ENCODE data around the gene DCAF12. TPM values are rescaled to one million over a fixed set of nuclear protein-coding genes. Genes with fewer than 3 reads are reported as not detected.

DCAF12 gene
- total RNA-seq, 1 donor from 2014 or later = 38.5 TPM

DNA sequence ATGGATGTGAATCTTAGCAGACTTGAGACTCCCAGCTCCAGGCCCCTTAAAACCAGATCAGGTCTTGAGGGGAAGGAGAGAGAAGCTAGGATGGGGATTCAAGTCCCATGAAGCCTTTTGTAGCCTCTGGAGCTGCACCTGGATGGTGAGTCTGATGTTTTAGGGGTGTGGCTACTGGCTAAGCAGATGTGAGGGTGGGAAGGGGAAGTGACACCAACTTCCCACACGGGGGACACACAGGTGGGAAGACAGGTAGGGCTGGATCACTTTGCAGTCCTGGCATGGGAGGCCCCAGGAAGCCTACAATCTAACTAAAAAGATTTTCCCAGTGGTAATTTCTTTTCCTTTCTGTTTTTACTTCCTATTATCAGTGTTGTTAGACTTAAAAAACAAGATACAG is 39.1 kb downstream of the DCAF12 start:
- DNase-seq = no peak
- H3K4me3 ChIP-seq = no peak overlapping the region
- TF ChIP-seq, protein P1, sequence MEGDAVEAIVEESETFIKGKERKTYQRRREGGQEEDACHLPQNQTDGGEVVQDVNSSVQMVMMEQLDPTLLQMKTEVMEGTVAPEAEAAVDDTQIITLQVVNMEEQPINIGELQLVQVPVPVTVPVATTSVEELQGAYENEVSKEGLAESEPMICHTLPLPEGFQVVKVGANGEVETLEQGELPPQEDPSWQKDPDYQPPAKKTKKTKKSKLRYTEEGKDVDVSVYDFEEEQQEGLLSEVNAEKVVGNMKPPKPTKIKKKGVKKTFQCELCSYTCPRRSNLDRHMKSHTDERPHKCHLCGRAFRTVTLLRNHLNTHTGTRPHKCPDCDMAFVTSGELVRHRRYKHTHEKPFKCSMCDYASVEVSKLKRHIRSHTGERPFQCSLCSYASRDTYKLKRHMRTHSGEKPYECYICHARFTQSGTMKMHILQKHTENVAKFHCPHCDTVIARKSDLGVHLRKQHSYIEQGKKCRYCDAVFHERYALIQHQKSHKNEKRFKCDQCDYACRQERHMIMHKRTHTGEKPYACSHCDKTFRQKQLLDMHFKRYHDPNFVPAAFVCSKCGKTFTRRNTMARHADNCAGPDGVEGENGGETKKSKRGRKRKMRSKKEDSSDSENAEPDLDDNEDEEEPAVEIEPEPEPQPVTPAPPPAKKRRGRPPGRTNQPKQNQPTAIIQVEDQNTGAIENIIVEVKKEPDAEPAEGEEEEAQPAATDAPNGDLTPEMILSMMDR (IDR thresholded peaks at IDR 0.05) = no peak
- no peaks in the 10 kb centered on the region for H3K9me3 ChIP-seq
- H3K4me1 ChIP-seq = peaks cover 9% of the 10 kb centered on the region
- no peaks in the 10 kb centered on the region for H3K27me3 ChIP-seq (ENCODE audit: low read depth)
- no peak overlapping the region for H3K27ac ChIP-seq
- intact Hi-C loops (cut with DNase I) = no loop called here
- H3K36me3 ChIP-seq = peaks cover 77% of the 10 kb centered on the region
- ATAC-seq = no peak

DNA sequence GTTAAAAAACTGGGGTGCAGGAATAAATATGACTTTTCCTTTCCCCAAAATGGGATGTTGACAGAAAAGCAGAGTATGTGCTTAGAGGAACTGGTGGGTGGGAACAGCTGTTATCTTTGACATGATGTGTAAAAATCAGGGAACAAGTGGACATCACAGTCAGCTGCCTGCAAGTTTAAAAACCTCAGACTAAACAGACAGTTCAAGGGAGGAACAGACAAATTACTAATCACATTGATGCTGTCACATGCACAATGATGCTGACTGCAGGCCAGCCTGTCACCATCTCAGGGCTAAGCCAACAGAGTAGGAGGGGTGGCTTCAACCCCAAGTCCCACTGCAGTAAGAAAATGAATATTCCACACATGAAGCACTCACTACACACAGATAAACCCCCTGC is 39.6 kb downstream of the DCAF12 start:
- peaks cover 9% of the 10 kb centered on the region for H3K4me1 ChIP-seq
- no peak overlapping the region for H3K27ac ChIP-seq
- H3K27me3 ChIP-seq (ENCODE audit: low read depth) = no peaks in the 10 kb centered on the region
- ATAC-seq (peak in 1 of 2 donors; percentile 67), DNase-seq (no peak)
- H3K36me3 ChIP-seq = peaks cover 72% of the 10 kb centered on the region
- H3K9me3 ChIP-seq = no peaks in the 10 kb centered on the region
- intact Hi-C loops (cut with DNase I) = no loop called here
- no peak overlapping the region for H3K4me3 ChIP-seq
- TF ChIP-seq, protein P1 (IDR thresholded peaks at IDR 0.05) = no peak

DNA sequence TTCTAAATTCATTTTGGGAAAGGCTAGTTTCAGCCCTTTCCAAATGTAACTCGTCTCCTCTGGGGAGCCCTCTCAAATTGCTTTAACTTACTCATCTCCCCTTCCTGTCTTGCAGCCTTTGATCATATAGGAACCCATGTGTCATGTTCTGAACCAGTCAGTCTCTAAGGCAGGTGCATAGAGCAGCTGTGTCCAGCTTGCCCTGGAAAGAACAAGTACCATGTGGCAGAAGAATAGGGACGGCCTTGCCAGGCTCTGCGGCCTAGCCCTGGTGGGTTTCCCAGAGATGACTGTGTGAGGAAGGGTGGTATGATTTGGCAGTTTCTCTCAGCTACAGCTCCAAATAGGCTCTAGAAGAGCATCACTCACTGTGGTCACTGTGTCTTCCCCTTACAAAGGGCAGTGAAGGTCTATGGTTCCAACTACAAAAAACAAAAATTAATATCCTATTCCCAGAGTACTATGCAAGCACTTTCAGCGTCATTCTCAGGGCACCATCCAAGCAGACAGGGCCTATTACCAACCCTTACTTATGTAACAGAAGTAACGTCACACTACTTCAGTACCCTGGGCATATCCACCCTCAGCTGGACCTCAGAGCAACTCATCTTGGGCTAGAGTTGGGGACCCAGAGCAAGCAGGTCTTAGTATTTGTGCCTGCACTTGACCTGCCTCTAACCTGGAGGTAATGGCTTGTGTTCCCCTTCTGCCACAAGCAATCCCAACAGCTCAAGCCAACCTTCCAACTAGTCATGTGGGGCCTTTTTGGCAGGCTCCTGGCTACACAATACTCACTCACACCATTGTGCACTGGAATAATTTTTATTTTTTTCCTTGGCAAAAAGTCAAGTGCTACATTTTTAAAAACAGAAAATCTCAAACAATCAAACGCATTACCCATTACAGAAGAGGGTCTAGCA is 40.7 kb downstream of the DCAF12 start:
- H3K4me3 ChIP-seq = no peak overlapping the region
- H3K9me3 ChIP-seq = no peaks in the 10 kb centered on the region
- DNase-seq (no peak), ATAC-seq (no peak)
- TF ChIP-seq, protein P1 (IDR thresholded peaks at IDR 0.05) = no peak
- H3K27me3 ChIP-seq (ENCODE audit: low read depth) = no peaks in the 10 kb centered on the region
- peaks cover 61% of the 10 kb centered on the region for H3K36me3 ChIP-seq
- H3K27ac ChIP-seq = peak overlapping the region; percentile 49
- intact Hi-C loops (cut with DNase I) = no loop called here
- peaks cover 9% of the 10 kb centered on the region for H3K4me1 ChIP-seq

DNA sequence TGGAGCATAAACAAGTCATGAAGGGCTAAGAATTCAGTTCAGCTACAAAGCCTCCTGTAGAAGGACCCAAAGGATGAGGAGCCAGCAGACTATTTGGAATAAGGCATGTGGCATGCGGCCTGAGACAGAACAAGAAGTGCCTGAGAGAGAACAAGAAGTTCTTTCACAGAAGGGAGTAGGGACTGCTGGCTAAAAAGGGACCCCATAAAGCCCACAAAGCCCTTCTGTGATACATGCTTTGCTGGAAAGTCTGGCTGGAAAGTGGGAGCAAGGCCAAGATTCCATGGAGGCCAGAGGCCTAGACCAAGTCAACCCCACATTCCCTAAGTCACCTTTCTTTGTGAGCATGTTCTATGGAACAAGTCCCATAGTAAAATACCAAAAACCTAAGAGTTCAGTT is 41.9 kb downstream of the DCAF12 start:
- peak overlapping the region; percentile 49 for H3K27ac ChIP-seq
- DNase-seq = no peak

DNA sequence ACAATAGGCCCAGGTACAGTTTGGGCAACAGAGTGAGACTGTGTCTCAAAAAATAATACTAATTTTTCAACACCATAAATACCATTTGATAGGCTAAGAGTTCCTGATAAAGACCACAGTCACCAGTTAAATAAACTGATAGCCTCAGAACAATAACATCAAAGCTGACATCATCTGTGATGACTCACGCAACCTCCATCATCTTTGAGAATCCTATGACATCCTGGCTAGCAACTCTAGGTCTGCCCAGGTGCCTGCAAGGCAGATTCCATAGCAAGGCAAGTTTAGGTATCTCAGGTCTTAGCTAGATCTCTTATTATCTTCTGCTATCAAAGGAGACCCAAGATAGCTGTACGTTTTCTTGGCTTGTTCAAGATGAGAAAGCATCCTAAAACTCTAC is 47.3 kb downstream of the DCAF12 start:
- H3K27me3 ChIP-seq (ENCODE audit: low read depth) = no peaks in the 10 kb centered on the region
- H3K9me3 ChIP-seq = no peaks in the 10 kb centered on the region
- DNase-seq = no peak
- TF ChIP-seq, protein P1 (IDR thresholded peaks at IDR 0.05) = no peak
- H3K36me3 ChIP-seq = no peaks in the 10 kb centered on the region
- H3K4me3 ChIP-seq = no peak overlapping the region
- no peak for ATAC-seq
- H3K4me1 ChIP-seq = peaks cover 3% of the 10 kb centered on the region
- no peak overlapping the region for H3K27ac ChIP-seq
- intact Hi-C loops (cut with DNase I) = no loop called here

More for the DNA sequence above, 41.9 kb downstream of the DCAF12 start:
- Histone ChIP-seq H3K4me1 (peaks cover 9% of the 10 kb centered on the region), H3K27me3 (ENCODE audit: low read depth) (no peaks in the 10 kb centered on the region), H3K36me3 (peaks cover 49% of the 10 kb centered on the region), H3K4me3 (no peak overlapping the region), H3K9me3 (no peaks in the 10 kb centered on the region)
- peak; percentile 41 to 54 for ATAC-seq
- intact Hi-C loops (cut with DNase I) = no loop called here
- TF ChIP-seq, protein P1 (IDR thresholded peaks at IDR 0.05) = no peak

All from lower lobe of right lung (tissue), 2 donors.